ENCODE data around the gene NEK9. TPM values are rescaled to one million over a fixed set of nuclear protein-coding genes. Genes with fewer than 3 reads are reported as not detected.

The NEK9 gene
- total and polyA plus RNA-seq, 10 of the 15 experiments (the other 5 are each of a cell fraction or from before 2014, with no cell fraction given): 6.0 to 78.8 (median 44.7) TPM

GRCh38 chr14:75128596-75128990 lies 1.7 kb upstream of the NEK9 start:
- CTCF ChIA-PET: interaction anchor here (0.6 to 11.2 kb wide), 4 partner anchors 11 to 539 kb away, joined by 3 to 279 read pairs (median 3); no protein-coding TSS in a partner anchor
- POLR2A ChIA-PET: interaction anchor here (0.9 to 1.3 kb wide), 2 partner anchors 15 to 174 kb away, joined by 3 read pairs; no protein-coding TSS in a partner anchor
- in situ Hi-C loops (cut with MboI): loop anchor here (5.0 to 10.0 kb wide), 3 partner anchors 356 to 526 kb away; no protein-coding TSS in a partner anchor
- TF ChIP-seq PRDM15 (CRISPR knock-in tag; IDR thresholded peaks at IDR 0.05): no peak
- TF ChIP-seq ZBTB11 (CRISPR knock-in tag; IDR thresholded peaks at IDR 0.05): no peak
- no peak for TF ChIP-seq ZNF622 (IDR thresholded peaks at IDR 0.05)
- no peak for TF ChIP-seq STAT1 (conservative IDR thresholded peaks at IDR 0.05)
- no peak for TF ChIP-seq MEF2A (IDR thresholded peaks at IDR 0.05; ENCODE audit: insufficient read depth, low read depth, low read length)
- TF ChIP-seq CHD4 (IDR thresholded peaks at IDR 0.05): no peak
- TF ChIP-seq SIN3A (IDR thresholded peaks at IDR 0.05; ENCODE audit: low read depth, low read length): no peak
- no peak for TF ChIP-seq RELB (IDR thresholded peaks at IDR 0.05; ENCODE audit: low read depth)
- no peak for TF ChIP-seq JUNB (IDR thresholded peaks at IDR 0.05)
- no peak for TF ChIP-seq SKIL (IDR thresholded peaks at IDR 0.05; ENCODE audit: low read depth, poor library complexity, severe bottlenecking)
- no peak for TF ChIP-seq ZBED1 (IDR thresholded peaks at IDR 0.05; ENCODE audit: borderline replicate concordance)

More at GRCh38 chr14:75128596-75128990, 1.7 kb upstream of the NEK9 start:
- no peak overlapping the region for H2AFZ ChIP-seq (ENCODE audit: control insufficient read depth, low read depth, low read length)
- peaks cover 0 to 7% of the 10 kb centered on the region in 2 experiments; a peak in 2 of 4 replicates for H3K36me3 ChIP-seq (ENCODE audit: control insufficient read depth in 2 of 2, insufficient read depth in 2 of 2, low read length in 1 of 2)
- no peak for FAIRE-seq
- DNase-seq (ENCODE audit: low read depth, low spot score): no peak
- H3K79me2 ChIP-seq (ENCODE audit: control insufficient read depth, insufficient read depth, low read length): peaks cover 32% of the 10 kb centered on the region
- ChIA-PET SMC1A (ENCODE audit: uncharacterized antibody, unreplicated experiment) (interaction anchor here (0.8 to 5.2 kb wide), 6 partner anchors 8 to 358 kb away, joined by 3 to 154 read pairs (median 4); no protein-coding TSS in a partner anchor), RAD21 (ENCODE audit: unreplicated experiment) (interaction anchor here (1.2 to 1.8 kb wide), 2 partner anchors 10 to 325 kb away, joined by 3 to 4 read pairs; no protein-coding TSS in a partner anchor)
- no peak for ATAC-seq
- H3K4me3 ChIP-seq: no peak overlapping the region
- H3K27ac ChIP-seq (ENCODE audit: control insufficient read depth, insufficient read depth): no peak overlapping the region; the same call in 1 of the 2 replicates
- H3K27me3 ChIP-seq (replicated peaks in 1 of 2; ENCODE audit: control insufficient read depth in 2 of 2, insufficient read depth in 2 of 2, low read length in 1 of 2): no peaks in the 10 kb centered on the region
- 83% methylated on average over 5 of the region's 5 CpGs for WGBS (ENCODE audit: insufficient coverage, insufficient replicate concordance, low lambda C conversion rate, missing lambda C conversion rate)
- no peak overlapping the region for H3K9ac ChIP-seq (ENCODE audit: control insufficient read depth, insufficient read depth, low read length)
- BruUV-seq (replicated peaks): no TSS peak
- H3K4me2 ChIP-seq (ENCODE audit: control insufficient read depth, insufficient read depth): peak overlapping the region; percentile 95
- H3K4me1 ChIP-seq (ENCODE audit: control insufficient read depth, insufficient read depth, low read length): peaks cover 11% of the 10 kb centered on the region
- H4K20me1 ChIP-seq (ENCODE audit: control insufficient read depth, insufficient read depth): no peaks in the 10 kb centered on the region
- intact Hi-C loops (cut with micrococcal nuclease; ENCODE audit: unreplicated experiment): no loop called here
- H3K9me3 ChIP-seq (replicated peaks; ENCODE audit: control insufficient read depth, insufficient read depth, low read length): no peaks in the 10 kb centered on the region
